OCI-LY3 (cell line): ENCODE data around the gene CHAD.

Source experiments
- H2AFZ ChIP-seq: fragments of 200-600, 300-600 bp; shearing (Covaris generic); 2 replicates; pipeline ENCODE4 v1.6.0; 2014; ENCODE audit warnings: antibody characterized with exemption, low read depth, low read length
- H3K27ac ChIP-seq: fragments of 200-600, 300-600 bp; sonication (generic); 2 replicates; pipeline ENCODE4 v1.5.1; 2014; ENCODE audit warnings: mild to moderate bottlenecking, low read length, moderate library complexity, mixed read lengths
- H3K27me3 ChIP-seq: fragments of 200-600, 300-600 bp; sonication (generic); 2 replicates; pipeline ENCODE4 v1.6.1; 2014; ENCODE audit warnings: low read depth, low read length, mixed read lengths
- H3K36me3 ChIP-seq: fragments of 200-600, 300-600 bp; sonication (generic); replicated peaks from 2 replicates; pipeline ENCODE3; 2014; ENCODE audit warnings: low read depth, low read length, mixed read lengths
- H3K4me1 ChIP-seq: fragments of 300-600, 200-600 bp; sonication (generic); 2 replicates; pipeline ENCODE4 v1.6.1; 2014; ENCODE audit warnings: low read length, mixed read lengths
- H3K4me2 ChIP-seq: fragments of 200-600, 300-600 bp; sonication (generic); 2 replicates; pipeline ENCODE4 v1.6.1; 2014; ENCODE audit warnings: low read length, mixed read lengths
- H3K4me3 ChIP-seq: fragments of 300-600, 200-600 bp; sonication (generic); 2 replicates; pipeline ENCODE4 v1.5.1; 2014; ENCODE audit warnings: antibody characterized with exemption, mild to moderate bottlenecking, low read length, moderate library complexity
- H3K79me2 ChIP-seq: fragments of 300-600, 200-600 bp; shearing (Covaris generic); 2 replicates; pipeline ENCODE4 v1.6.1; 2014; ENCODE audit warnings: mild to moderate bottlenecking, low read length, mixed read lengths
- H3K9ac ChIP-seq: fragments of 300-600, 200-600 bp; shearing (Covaris generic); 2 replicates; pipeline ENCODE4 v1.6.0; 2014; ENCODE audit warnings: mild to moderate bottlenecking, low read length, moderate library complexity
- H3K9me3 ChIP-seq: fragments of 200-600, 300-600 bp; shearing (Covaris generic); 2 replicates; pipeline ENCODE4 v1.6.1; 2014; ENCODE audit warnings: low read length, mixed read lengths; ENCODE audit not compliant: insufficient read depth
- H4K20me1 ChIP-seq: fragments of 200-600, 300-600 bp; sonication (generic); 2 replicates; pipeline ENCODE4 v1.6.1; 2016; ENCODE audit warnings: low read length, mixed read lengths; ENCODE audit not compliant: insufficient read depth
- EZH2phosphoT487 ChIP-seq: fragments of 200-600 bp; shearing (Covaris generic); IDR thresholded peaks from 2 replicates; pipeline ENCODE4 v1.6.1; 2018; ENCODE audit warnings: antibody characterized with exemption, mixed run types, low read depth
- TF ChIP-seq, protein P1 (sequence below): fragments of 200-600, 300-600 bp; sonication (generic); IDR thresholded peaks from 2 replicates; pipeline ENCODE4 v1.5.1; 2014; ENCODE audit warnings: antibody characterized with exemption, low read length, low read depth

Gene CHAD

DNA sequence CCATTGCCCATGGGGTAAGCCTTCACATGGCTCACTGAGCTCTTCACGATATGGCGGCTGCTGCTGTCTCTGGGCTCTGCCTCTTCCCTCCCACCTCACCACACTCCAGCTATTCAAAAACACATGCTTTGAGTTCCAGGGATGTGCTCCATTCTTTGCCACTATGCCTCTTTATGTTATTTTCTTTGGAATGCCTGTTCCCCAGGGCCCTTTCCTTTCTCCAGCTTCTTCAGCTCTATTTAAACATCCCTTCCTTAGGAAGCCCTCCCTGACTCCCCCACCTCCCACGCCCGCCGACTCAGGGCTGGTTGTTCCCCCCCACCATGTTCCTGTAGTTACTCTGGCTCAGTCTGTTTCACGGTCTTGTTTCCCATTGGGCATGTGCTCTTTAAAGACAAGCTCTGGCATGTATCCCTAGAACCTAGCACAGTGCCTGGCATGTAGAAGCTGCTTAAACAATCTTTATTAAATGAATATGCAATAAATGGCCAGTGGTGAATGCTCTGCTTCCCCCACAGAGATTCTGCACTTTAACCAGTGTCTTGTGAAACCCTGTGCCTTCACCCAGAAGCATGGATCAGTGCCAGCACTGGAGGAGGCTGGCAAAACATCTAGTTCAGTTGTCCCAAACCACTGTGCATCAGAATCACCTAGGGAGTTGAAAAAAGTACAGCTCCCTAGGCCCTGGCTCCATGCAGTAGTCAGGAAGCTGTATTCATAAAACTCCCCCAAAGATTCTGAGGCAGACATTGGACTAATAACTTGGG is 46.4 kb upstream of the CHAD start:
- Histone ChIP-seq H3K27me3 (no peaks in the 10 kb centered on the region), H3K4me3 (no peak overlapping the region), H3K4me1 (peaks cover 23% of the 10 kb centered on the region), H3K79me2 (peaks cover under 1% of the 10 kb centered on the region), H3K36me3 (no peaks in the 10 kb centered on the region), H3K9ac (no peak overlapping the region), H4K20me1 (no peaks in the 10 kb centered on the region), H3K27ac (no peak overlapping the region), H3K9me3 (no peaks in the 10 kb centered on the region), H2AFZ (no peak overlapping the region), H3K4me2 (no peak overlapping the region)
- TF ChIP-seq, protein P1, sequence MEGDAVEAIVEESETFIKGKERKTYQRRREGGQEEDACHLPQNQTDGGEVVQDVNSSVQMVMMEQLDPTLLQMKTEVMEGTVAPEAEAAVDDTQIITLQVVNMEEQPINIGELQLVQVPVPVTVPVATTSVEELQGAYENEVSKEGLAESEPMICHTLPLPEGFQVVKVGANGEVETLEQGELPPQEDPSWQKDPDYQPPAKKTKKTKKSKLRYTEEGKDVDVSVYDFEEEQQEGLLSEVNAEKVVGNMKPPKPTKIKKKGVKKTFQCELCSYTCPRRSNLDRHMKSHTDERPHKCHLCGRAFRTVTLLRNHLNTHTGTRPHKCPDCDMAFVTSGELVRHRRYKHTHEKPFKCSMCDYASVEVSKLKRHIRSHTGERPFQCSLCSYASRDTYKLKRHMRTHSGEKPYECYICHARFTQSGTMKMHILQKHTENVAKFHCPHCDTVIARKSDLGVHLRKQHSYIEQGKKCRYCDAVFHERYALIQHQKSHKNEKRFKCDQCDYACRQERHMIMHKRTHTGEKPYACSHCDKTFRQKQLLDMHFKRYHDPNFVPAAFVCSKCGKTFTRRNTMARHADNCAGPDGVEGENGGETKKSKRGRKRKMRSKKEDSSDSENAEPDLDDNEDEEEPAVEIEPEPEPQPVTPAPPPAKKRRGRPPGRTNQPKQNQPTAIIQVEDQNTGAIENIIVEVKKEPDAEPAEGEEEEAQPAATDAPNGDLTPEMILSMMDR = no peak
- no peak for TF ChIP-seq EZH2phosphoT487

DNA sequence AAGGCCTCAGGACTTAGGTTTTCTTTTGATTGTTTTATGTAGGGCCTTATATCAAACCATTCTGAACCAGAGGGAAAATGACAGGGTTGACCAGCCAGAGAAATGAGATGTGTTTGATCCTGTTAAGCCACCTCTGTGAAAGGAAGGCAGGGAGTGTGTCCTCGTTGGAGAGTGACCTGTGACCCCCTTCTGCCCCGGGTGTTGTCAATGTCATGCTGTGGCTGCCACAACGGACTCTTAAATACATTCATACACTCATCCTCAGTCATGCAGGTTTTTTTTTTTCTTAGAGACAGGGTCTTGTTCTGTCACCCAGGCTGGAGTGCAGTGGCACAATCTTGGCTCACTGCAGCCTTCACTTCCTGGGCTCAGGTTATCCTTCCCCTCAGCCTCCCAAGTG is 45.7 kb upstream of the CHAD start:
- H4K20me1 ChIP-seq = no peaks in the 10 kb centered on the region
- peaks cover 8% of the 10 kb centered on the region for H3K79me2 ChIP-seq
- H3K9ac ChIP-seq = no peak overlapping the region
- no peaks in the 10 kb centered on the region for H3K27me3 ChIP-seq
- H2AFZ ChIP-seq = no peak overlapping the region
- H3K9me3 ChIP-seq = no peaks in the 10 kb centered on the region
- H3K36me3 ChIP-seq = peaks cover 3% of the 10 kb centered on the region
- H3K4me1 ChIP-seq = peaks cover 30% of the 10 kb centered on the region
- TF ChIP-seq, protein P1 = no peak
- TF ChIP-seq EZH2phosphoT487 = no peak
- no peak overlapping the region for H3K4me3 ChIP-seq
- no peak overlapping the region for H3K4me2 ChIP-seq
- no peak overlapping the region for H3K27ac ChIP-seq

DNA sequence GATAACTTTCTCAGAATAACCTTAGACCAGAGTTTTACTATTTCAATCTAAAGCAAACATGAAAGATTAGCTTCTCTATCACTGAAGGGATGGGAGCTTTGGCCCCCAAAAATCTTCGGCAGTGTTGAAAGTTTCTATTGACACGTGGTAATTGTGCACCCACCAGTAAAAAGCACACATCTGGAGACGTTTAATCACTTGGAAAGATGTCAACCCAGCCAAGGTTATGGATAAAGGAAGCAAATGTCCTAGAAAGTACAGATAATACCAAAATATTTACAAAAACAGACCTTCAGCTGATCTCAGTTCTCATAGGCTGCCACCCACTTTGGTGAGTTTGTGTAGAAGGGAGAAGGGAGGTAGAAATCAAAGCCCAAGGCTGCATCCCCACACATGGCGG is 44.8 kb upstream of the CHAD start:
- no peak overlapping the region for H3K27ac ChIP-seq
- TF ChIP-seq EZH2phosphoT487 = no peak
- H3K36me3 ChIP-seq = peaks cover 3% of the 10 kb centered on the region
- peaks cover 30% of the 10 kb centered on the region for H3K4me1 ChIP-seq
- H3K4me3 ChIP-seq = no peak overlapping the region
- no peaks in the 10 kb centered on the region for H4K20me1 ChIP-seq
- no peaks in the 10 kb centered on the region for H3K27me3 ChIP-seq
- peaks cover 17% of the 10 kb centered on the region for H3K79me2 ChIP-seq
- H3K4me2 ChIP-seq = no peak overlapping the region
- no peak overlapping the region for H2AFZ ChIP-seq
- H3K9ac ChIP-seq = no peak overlapping the region
- H3K9me3 ChIP-seq = no peaks in the 10 kb centered on the region

- peaks cover 3% of the 10 kb centered on the region for H3K36me3 ChIP-seq
- peak overlapping the region; percentile 98 for H3K4me2 ChIP-seq
- H4K20me1 ChIP-seq = no peaks in the 10 kb centered on the region
- H3K4me1 ChIP-seq = peaks cover 36% of the 10 kb centered on the region
- no peak overlapping the region for H2AFZ ChIP-seq
- H3K4me3 ChIP-seq = peak overlapping the region; percentile 74
- peak overlapping the region; percentile 95 for H3K27ac ChIP-seq
- H3K27me3 ChIP-seq = no peaks in the 10 kb centered on the region
- H3K9ac ChIP-seq = peak overlapping the region; percentile 64
- no peaks in the 10 kb centered on the region for H3K9me3 ChIP-seq
- peaks cover 18% of the 10 kb centered on the region for H3K79me2 ChIP-seq
- TF ChIP-seq, protein P1 = no peak
- no peak for TF ChIP-seq EZH2phosphoT487
Measured at GRCh38 chr17:50511058-50511457, 42.4 kb upstream of the CHAD start.
